Neuronal stem cell (in vitro differentiated cells): ENCODE results near the gene MECR.

Experiments used
- DNase-seq: peaks from one replicate; pipeline ENCODE4 v3.0.0-alpha.2; 2013; ENCODE audit warnings: low spot score
- H2AFZ ChIP-seq: one replicate; pipeline ENCODE4 v1.6.1; 2013; ENCODE audit warnings: mild to moderate bottlenecking, low read length, inconsistent platforms
- H2AK5ac ChIP-seq: 2 replicates; pipeline ENCODE4 v1.6.1; 2013; ENCODE audit warnings: low read depth, mild to moderate bottlenecking, inconsistent platforms, low read length, moderate library complexity, mixed read lengths
- H2BK120ac ChIP-seq: 2 replicates; pipeline ENCODE4 v1.6.1; 2013; ENCODE audit warnings: low read depth, mild to moderate bottlenecking, inconsistent platforms, low read length, moderate library complexity, mixed read lengths
- H2BK12ac ChIP-seq: one replicate; pipeline ENCODE4 v1.6.1; 2013; ENCODE audit warnings: low read length, inconsistent platforms
- H2BK15ac ChIP-seq: 2 replicates; pipeline ENCODE4 v1.6.1; 2013; ENCODE audit warnings: mild to moderate bottlenecking, low read length, inconsistent platforms, mixed read lengths
- H2BK5ac ChIP-seq: one replicate; pipeline ENCODE4 v1.6.1; 2013; ENCODE audit warnings: inconsistent platforms, mild to moderate bottlenecking, low read length, moderate library complexity
- H3K14ac ChIP-seq: one replicate; pipeline ENCODE4 v1.6.1; 2013; ENCODE audit warnings: low read length, inconsistent platforms
- H3K18ac ChIP-seq: 2 replicates; pipeline ENCODE4 v1.6.1; 2013; ENCODE audit warnings: low read length, inconsistent platforms
- H3K23ac ChIP-seq: 2 replicates; pipeline ENCODE4 v1.6.1; 2013; ENCODE audit warnings: low read depth, mild to moderate bottlenecking, mixed read lengths, low read length, inconsistent platforms; ENCODE audit not compliant: poor library complexity
- H3K27ac ChIP-seq: replicated peaks from 3 replicates; pipeline ENCODE4 v1.5.1; 2013; ENCODE audit warnings: low read length, inconsistent platforms
- H3K27me3 ChIP-seq, 3 experiments: 2 replicates each; pipeline ENCODE4 v1.6.1; 2013; ENCODE audit warnings: low read length in 3 of 3, mild to moderate bottlenecking in 2 of 3, inconsistent platforms in 1 of 3, low read depth in 1 of 3, mixed read lengths in 1 of 3, moderate library complexity in 1 of 3; ENCODE audit not compliant: control insufficient read depth in 3 of 3, insufficient read depth in 3 of 3
- H3K36me3 ChIP-seq, 2 donors: replicated peaks in 1 of 2; 2 replicates each; pipeline ENCODE4 v1.6.1; 2013; ENCODE audit warnings: low read length in 2 of 2; ENCODE audit not compliant: control insufficient read depth in 2 of 2, insufficient read depth in 2 of 2
- H3K4ac ChIP-seq: 2 replicates; pipeline ENCODE4 v1.6.1; 2013; ENCODE audit warnings: inconsistent platforms, mild to moderate bottlenecking, low read length, moderate library complexity
- H3K4me1 ChIP-seq, 2 donors: 1 replicate in 1 of 2; 2 replicates in 1 of 2; pipeline ENCODE4 v1.6.1; 2013; ENCODE audit warnings: low read length in 2 of 2, low read depth in 1 of 2; ENCODE audit not compliant: control insufficient read depth in 2 of 2, insufficient read depth in 1 of 2
- H3K4me2 ChIP-seq: one replicate; pipeline ENCODE4 v1.6.1; 2013; ENCODE audit warnings: mild to moderate bottlenecking, low read length, inconsistent platforms; ENCODE audit not compliant: insufficient read depth, poor library complexity, severe bottlenecking
- H3K4me3 ChIP-seq, 2 donors: 2 replicates each; pipeline ENCODE4 v1.5.1; 2013; ENCODE audit warnings: low read length in 2 of 2, mild to moderate bottlenecking in 2 of 2, inconsistent platforms in 1 of 2, moderate library complexity in 1 of 2
- H3K79me1 ChIP-seq: one replicate; pipeline ENCODE4 v1.6.1; 2013; ENCODE audit warnings: low read depth, mild to moderate bottlenecking, inconsistent platforms, low read length, moderate library complexity
- H3K9ac ChIP-seq: one replicate; pipeline ENCODE4 v1.6.1; 2013; ENCODE audit warnings: mild to moderate bottlenecking, low read depth, low read length, inconsistent platforms; ENCODE audit not compliant: poor library complexity
- H3K9me3 ChIP-seq, 2 donors: replicated peaks in 1 of 2; 2 replicates each; pipeline versions ENCODE3 to v1.6.1; 2013; ENCODE audit warnings: low read length in 2 of 2, mild to moderate bottlenecking in 2 of 2, inconsistent platforms in 1 of 2, low read depth in 1 of 2, mixed read lengths in 1 of 2, moderate library complexity in 1 of 2; ENCODE audit not compliant: control insufficient read depth in 2 of 2, insufficient read depth in 1 of 2
- H4K8ac ChIP-seq: one replicate; pipeline ENCODE4 v1.6.1; 2013; ENCODE audit warnings: low read depth, mild to moderate bottlenecking, inconsistent platforms, low read length, moderate library complexity
- H4K91ac ChIP-seq: one replicate; pipeline ENCODE4 v1.6.1; 2013; ENCODE audit warnings: low read length, low read depth, mild to moderate bottlenecking, inconsistent platforms; ENCODE audit not compliant: poor library complexity
- WGBS, 2 donors: extraction: QIAGEN DNeasy Blood & Tissue Kit; methylation state at CpG; one replicate each; pipeline ENCODE4 v1.1.7; 2013; ENCODE audit warnings: missing lambda C conversion rate in 2 of 2, mixed read lengths in 1 of 2; ENCODE audit not compliant: insufficient read length in 2 of 2, insufficient replicate concordance in 1 of 2; ENCODE audit errors: extremely low coverage in 2 of 2; 5-methylcytosine and 5-hydroxymethylcytosine counted together

MECR gene

DNA sequence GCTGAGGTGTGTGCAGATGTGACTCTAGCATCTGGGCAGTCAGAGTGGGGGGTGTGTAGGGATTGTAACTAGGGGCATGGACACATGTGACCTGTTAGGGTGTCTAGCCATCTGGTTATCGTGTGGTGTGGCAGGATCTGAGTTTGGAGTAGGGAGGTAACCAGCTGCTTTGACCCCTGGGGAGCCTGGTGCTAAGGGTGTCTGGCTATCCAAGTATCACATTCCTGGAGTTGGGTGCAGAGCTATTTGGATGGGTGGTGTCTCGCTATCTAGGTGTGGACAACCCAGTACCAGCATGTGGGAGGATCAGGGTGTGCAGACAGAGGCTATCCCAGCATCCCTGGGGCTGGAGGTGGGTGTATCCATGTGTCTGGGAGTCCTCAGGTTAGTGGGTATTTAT is 10.3 kb upstream of the MECR start:
- H3K9me3 ChIP-seq: peaks cover 0 to 6% of the 10 kb centered on the region in 2 donors
- no peak overlapping the region for H3K4ac ChIP-seq
- H2BK5ac ChIP-seq: peak overlapping the region; percentile 8
- H2AK5ac ChIP-seq: peak overlapping the region; percentile 56
- no peak overlapping the region for H4K8ac ChIP-seq
- H3K14ac ChIP-seq: no peak overlapping the region
- no peak overlapping the region for H3K9ac ChIP-seq
- H2BK15ac ChIP-seq: peak overlapping the region; percentile 91
- H2BK12ac ChIP-seq: no peak overlapping the region
- H3K27ac ChIP-seq: no peak overlapping the region
- H3K18ac ChIP-seq: peak overlapping the region; percentile 61
- H4K91ac ChIP-seq: no peak overlapping the region
- no peak overlapping the region for H3K4me3 ChIP-seq
- H3K23ac ChIP-seq: peak overlapping the region; percentile 68
- peaks cover 3% of the 10 kb centered on the region for H3K79me1 ChIP-seq
- no peak for DNase-seq
- no peak overlapping the region for H2BK120ac ChIP-seq
- no peak overlapping the region for H3K4me2 ChIP-seq
- H3K4me1 ChIP-seq: peaks cover 23 to 35% of the 10 kb centered on the region in 2 donors
- WGBS, 2 donors: no CpG with 5 or more reads among the region's 2 CpGs
- no peaks in the 10 kb centered on the region for H3K36me3 ChIP-seq
- peaks cover 8 to 42% (median 34%) of the 10 kb centered on the region in 3 experiments for H3K27me3 ChIP-seq
- H2AFZ ChIP-seq: no peak overlapping the region

GRCh38 chr1:29240400-29240837 is 9.7 kb upstream of the MECR start:
- H2BK12ac ChIP-seq: no peak overlapping the region
- H3K14ac ChIP-seq: no peak overlapping the region
- no peak overlapping the region for H3K4ac ChIP-seq
- no peak overlapping the region for H3K4me3 ChIP-seq
- peaks cover 3% of the 10 kb centered on the region for H3K79me1 ChIP-seq
- peaks cover 8 to 47% (median 36%) of the 10 kb centered on the region in 3 experiments for H3K27me3 ChIP-seq
- H3K9me3 ChIP-seq: peaks cover 0 to 6% of the 10 kb centered on the region in 2 donors
- H2BK5ac ChIP-seq: peak overlapping the region; percentile 8
- no peaks in the 10 kb centered on the region for H3K36me3 ChIP-seq
- H2BK120ac ChIP-seq: no peak overlapping the region
- peak overlapping the region; percentile 56 for H2AK5ac ChIP-seq
- no peak overlapping the region for H2BK15ac ChIP-seq
- H3K27ac ChIP-seq: no peak overlapping the region
- no CpG with 5 or more reads among the region's 4 CpGs for WGBS, 2 donors
- H2AFZ ChIP-seq: no peak overlapping the region
- no peak overlapping the region for H3K23ac ChIP-seq
- H4K8ac ChIP-seq: no peak overlapping the region
- H3K9ac ChIP-seq: no peak overlapping the region
- H3K4me2 ChIP-seq: no peak overlapping the region
- H3K18ac ChIP-seq: no peak overlapping the region
- no peak for DNase-seq
- peaks cover 23 to 34% of the 10 kb centered on the region in 2 donors for H3K4me1 ChIP-seq
- H4K91ac ChIP-seq: no peak overlapping the region

DNA sequence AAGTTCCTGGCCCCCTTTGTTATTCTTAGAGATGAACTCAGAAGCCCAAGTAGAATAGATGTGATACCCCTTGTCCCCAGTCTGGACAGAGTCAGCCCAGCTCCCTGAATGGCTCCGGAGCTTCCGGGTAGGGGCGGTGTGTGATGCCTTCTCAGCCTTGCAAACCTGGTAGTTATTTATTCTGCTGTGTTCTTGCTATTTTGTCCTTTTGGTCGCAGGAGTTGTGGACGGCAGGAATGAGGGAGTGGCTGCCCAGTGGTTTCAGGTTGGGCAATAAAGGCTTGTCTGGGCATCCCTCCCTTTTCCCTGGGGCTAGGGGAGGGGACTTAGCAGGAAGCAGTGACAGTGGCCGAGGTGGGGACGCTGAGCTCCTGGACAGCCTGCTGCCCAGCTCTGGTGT is 8.4 kb upstream of the MECR start:
- H4K91ac ChIP-seq: no peak overlapping the region
- H3K79me1 ChIP-seq: peaks cover 3% of the 10 kb centered on the region
- H3K9me3 ChIP-seq: peaks cover 0 to 6% of the 10 kb centered on the region in 2 donors
- peaks cover 23 to 34% of the 10 kb centered on the region in 2 donors for H3K4me1 ChIP-seq
- H3K9ac ChIP-seq: no peak overlapping the region
- H3K27ac ChIP-seq: no peak overlapping the region
- peaks cover 8 to 56% (median 39%) of the 10 kb centered on the region in 3 experiments for H3K27me3 ChIP-seq
- no peaks in the 10 kb centered on the region for H3K36me3 ChIP-seq
- H2BK5ac ChIP-seq: no peak overlapping the region
- no peak overlapping the region for H2BK120ac ChIP-seq
- H3K18ac ChIP-seq: no peak overlapping the region
- H3K14ac ChIP-seq: no peak overlapping the region
- no peak overlapping the region for H3K4me2 ChIP-seq
- no peak overlapping the region for H3K23ac ChIP-seq
- no CpG with 5 or more reads among the region's 7 CpGs for WGBS, 2 donors
- no peak overlapping the region for H2BK12ac ChIP-seq
- no peak overlapping the region for H3K4me3 ChIP-seq
- no peak for DNase-seq
- H2AFZ ChIP-seq: peak overlapping the region; percentile 2
- H2BK15ac ChIP-seq: no peak overlapping the region
- H2AK5ac ChIP-seq: peak overlapping the region; percentile 7
- no peak overlapping the region for H4K8ac ChIP-seq
- H3K4ac ChIP-seq: no peak overlapping the region

DNA sequence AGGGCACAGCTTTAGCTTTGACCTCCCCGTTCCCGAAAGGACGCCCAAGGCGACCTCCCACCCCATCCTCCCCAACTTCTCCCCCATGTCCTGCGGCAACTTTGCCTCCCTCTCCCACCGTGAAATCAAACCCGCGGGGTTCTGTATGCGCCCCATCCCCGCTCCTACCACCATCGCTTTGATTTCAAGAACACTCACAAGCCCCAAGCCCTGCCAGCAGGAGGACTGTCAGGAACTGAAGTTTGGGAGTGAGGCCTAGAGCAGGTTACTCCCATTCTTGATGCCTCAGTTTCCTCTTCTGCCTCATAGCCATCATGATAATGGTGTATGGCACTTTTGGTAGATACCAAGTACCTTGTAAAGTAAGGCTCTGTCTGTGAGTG is 7.9 kb upstream of the MECR start:
- no CpG with 5 or more reads among the region's 11 CpGs for WGBS, 2 donors
- Histone ChIP-seq H3K18ac (peak overlapping the region; percentile 54), H3K14ac (no peak overlapping the region), H4K91ac (no peak overlapping the region), H3K4me1 (peaks cover 23 to 34% of the 10 kb centered on the region in 2 donors), H3K4me2 (peak overlapping the region; percentile 98), H2BK12ac (no peak overlapping the region), H3K79me1 (peaks cover 3% of the 10 kb centered on the region), H3K23ac (no peak overlapping the region), H2BK120ac (peak overlapping the region; percentile 9), H2AK5ac (peak overlapping the region; percentile 39), H2AFZ (peak overlapping the region; percentile 88), H3K36me3 (no peaks in the 10 kb centered on the region), H3K9me3 (peaks cover 0 to 6% of the 10 kb centered on the region in 2 donors), H3K4ac (no peak overlapping the region), H3K9ac (no peak overlapping the region), H2BK5ac (no peak overlapping the region), H3K27ac (no peak overlapping the region), H3K4me3 (peak overlapping the region in 1 of 2 donors; percentile 35), H3K27me3 (peaks cover 8 to 60% (median 40%) of the 10 kb centered on the region in 3 experiments), H4K8ac (no peak overlapping the region), H2BK15ac (no peak overlapping the region)
- no peak for DNase-seq
